Kidney epithelial cell (primary cell): Measurements from ENCODE around the gene SKIDA1. TPM values are rescaled to one million over a fixed set of nuclear protein-coding genes. Genes with fewer than 3 reads are reported as not detected.

Source experiments
- DNase-seq: peaks from one replicate; pipeline ENCODE4 v3.0.0-alpha.2; 2010; ENCODE audit warnings: low read depth
- H3K27me3 ChIP-seq: 2 replicates; pipeline ENCODE4 v1.6.0; 2011; ENCODE audit warnings: low read length; ENCODE audit not compliant: control insufficient read depth, insufficient read depth
- H3K36me3 ChIP-seq: 2 replicates; pipeline ENCODE4 v1.5.1; 2011; ENCODE audit warnings: low read length; ENCODE audit not compliant: control insufficient read depth, insufficient read depth
- H3K4me3 ChIP-seq: 2 replicates; pipeline ENCODE4 v1.5.1; 2011; ENCODE audit warnings: low read depth, mild to moderate bottlenecking, control low read depth, low read length
- CTCF ChIP-seq: IDR thresholded peaks from 2 replicates; pipeline ENCODE4 v1.5.1; 2011; ENCODE audit warnings: mild to moderate bottlenecking, moderate library complexity, low read length, control low read depth, inconsistent platforms; ENCODE audit not compliant: insufficient read depth, poor library complexity, severe bottlenecking
- total RNA-seq: library from RNA; depleted of rRNA; stranded (reverse); fragments of >200 nt; gene quantifications from 2 replicates; pipeline ENCODE4 v1.2.3, GENCODE V29; 2015

SKIDA1 gene
- total RNA-seq, 1 donor from 2014 or later = 1.5 TPM

- H3K4me3 ChIP-seq = peak overlapping the region; percentile 75
- DNase-seq = no peak
- peaks cover 12% of the 10 kb centered on the region for H3K27me3 ChIP-seq
- no peaks in the 10 kb centered on the region for H3K36me3 ChIP-seq
- TF ChIP-seq CTCF = peak; percentile 53
Measured at GRCh38 chr10:21495752-21496342, 29.6 kb downstream of the SKIDA1 start.

- H3K4me3 ChIP-seq = peak overlapping the region; percentile 75
- TF ChIP-seq CTCF = no peak
- peaks cover 8% of the 10 kb centered on the region for H3K27me3 ChIP-seq
- DNase-seq = no peak
- no peaks in the 10 kb centered on the region for H3K36me3 ChIP-seq
Measured at GRCh38 chr10:21495002-21495751, 30.3 kb downstream of the SKIDA1 start.

GRCh38 chr10:21494191-21495001, 31.1 kb downstream of the SKIDA1 start:
- Histone ChIP-seq H3K36me3 (no peaks in the 10 kb centered on the region), H3K27me3 (peaks cover under 1% of the 10 kb centered on the region), H3K4me3 (peak overlapping the region; percentile 75)
- no peak for DNase-seq
- TF ChIP-seq CTCF = peak; percentile 24

- no peak for DNase-seq
- TF ChIP-seq CTCF = no peak
- Histone ChIP-seq H3K36me3 (no peaks in the 10 kb centered on the region), H3K4me3 (no peak overlapping the region), H3K27me3 (no peaks in the 10 kb centered on the region)
Measured at GRCh38 chr10:21493784-21494183, 31.7 kb downstream of the SKIDA1 start.

GRCh38 chr10:21492421-21492820, 33.1 kb downstream of the SKIDA1 start:
- Histone ChIP-seq H3K27me3 (no peaks in the 10 kb centered on the region), H3K4me3 (no peak overlapping the region), H3K36me3 (no peaks in the 10 kb centered on the region)
- TF ChIP-seq CTCF = no peak
- DNase-seq = no peak
